A549 (cell line): ENCODE data around the gene ALDH16A1. TPM values are rescaled to one million over a fixed set of nuclear protein-coding genes. Genes with fewer than 3 reads are reported as not detected.

Experiments
- ATAC-seq, 2 experiments: fragments of 200-7000 bp in 1 of 2; fragments of >200 bp in 1 of 2; cut with Nextera tagmentation in 1 of 2; cut with Tn5 transposase in 1 of 2; 3 replicates each; pipeline versions ENCODE4 v1.8.0 to v1.9.1; 2018 to 2020; ENCODE audit warnings: mild to moderate bottlenecking in 1 of 2, moderate library complexity in 1 of 2
- CTCF ChIA-PET: fragments of 300-600 bp; sonication (Branson Sonifier 250); formaldehyde crosslinking; extraction: SDS; loops from one replicate; lab custom pipeline; 2021; ENCODE audit warnings: antibody characterized with exemption, inconsistent platforms; lab: Yijun Ruan, JAX
- POLR2A ChIA-PET: fragments of 350-600 bp; formaldehyde crosslinking; extraction: SDS; loops from one replicate; lab custom pipeline; 2021; ENCODE audit warnings: antibody characterized with exemption, inconsistent platforms; lab: Yijun Ruan, JAX
- DNase-seq, 2 experiments: peaks; one replicate each; pipeline versions ENCODE4 v3.0.0 to v3.0.0-alpha.2; 2011 to 2016; ENCODE audit warnings: low read depth in 1 of 2, low spot score in 1 of 2
- FAIRE-seq: peaks from 2 replicates; lab custom pipeline; 2011; peaks lifted over from hg19 to GRCh38; lab: Jason Lieb, UNC
- H3K27ac ChIP-seq, 2 experiments: fragments of >200 bp; sonication (Bioruptor Twin); formaldehyde crosslinking; 3 replicates each; pipeline ENCODE4 v1.5.1; 2016 to 2017
- H3K4me1 ChIP-seq: fragments of >200 bp; sonication (Bioruptor Twin); formaldehyde crosslinking; 3 replicates; pipeline ENCODE4 v1.6.1; 2016
- H3K4me2 ChIP-seq: fragments of >200 bp; sonication (Bioruptor Twin); formaldehyde crosslinking; 3 replicates; pipeline ENCODE4 v1.6.1; 2016
- H3K4me3 ChIP-seq: fragments of >200 bp; sonication (Bioruptor Twin); formaldehyde crosslinking; 3 replicates; pipeline ENCODE4 v1.5.1; 2016
- H3K9me3 ChIP-seq: fragments of >200 bp; sonication (Bioruptor Twin); formaldehyde crosslinking; 3 replicates; pipeline ENCODE4 v1.6.1; 2016
- ESRRA ChIP-seq: fragments of 150-350 bp; IDR thresholded peaks from 2 replicates; pipeline ENCODE4 v1.6.1; 2014; ENCODE audit warnings: mild to moderate bottlenecking, low read length, borderline replicate concordance
- GATA3 ChIP-seq: IDR thresholded peaks from 2 replicates; pipeline ENCODE4 v1.6.1; 2012; ENCODE audit warnings: borderline replicate concordance
- JUN ChIP-seq, 2 experiments: fragments of >200 bp; sonication (Bioruptor Twin); formaldehyde crosslinking; IDR thresholded peaks; 2 replicates in 1 of 2; 3 replicates in 1 of 2; pipeline ENCODE4 v1.6.1; 2016 to 2017
- KDM5A ChIP-seq: fragments of 200-600 bp; sonication (generic); IDR thresholded peaks from 2 replicates; pipeline ENCODE4 v1.6.1; 2016; ENCODE audit warnings: antibody characterized with exemption, mild to moderate bottlenecking
- MAZ ChIP-seq: fragments of 150-350 bp; IDR thresholded peaks from 2 replicates; pipeline ENCODE4 v1.6.1; 2014; ENCODE audit warnings: antibody characterized with exemption, low read depth, low read length, borderline replicate concordance
- NPAS2 ChIP-seq: fragments of 250-450 bp; sonication (Bioruptor Pico); IDR thresholded peaks from 2 replicates; pipeline ENCODE4 v1.8.0; 2022; ENCODE audit warnings: mild to moderate bottlenecking, moderate library complexity, borderline replicate concordance
- NR3C1 ChIP-seq: fragments of >200 bp; sonication (Bioruptor Twin); formaldehyde crosslinking; IDR thresholded peaks from 3 replicates; pipeline ENCODE4 v1.6.1; 2017
- PHF8 ChIP-seq: fragments of 200-600 bp; sonication (generic); IDR thresholded peaks from 2 replicates; pipeline ENCODE4 v1.6.1; 2016; ENCODE audit warnings: low read depth, mild to moderate bottlenecking, antibody characterized with exemption, moderate library complexity, borderline replicate concordance
- RAD21 ChIP-seq, 2 experiments: fragments of >200 bp in 1 of 2; sonication (Bioruptor Twin) in 1 of 2; formaldehyde crosslinking in 1 of 2; IDR thresholded peaks in 1 of 2; conservative IDR thresholded peaks in 1 of 2; 2 replicates in 1 of 2; 3 replicates in 1 of 2; pipeline ENCODE4 v1.6.1; 2012 to 2018; ENCODE audit warnings: inconsistent platforms in 1 of 2
- RCOR1 ChIP-seq: fragments of 150-350 bp; IDR thresholded peaks from 2 replicates; pipeline ENCODE4 v1.6.1; 2014; ENCODE audit warnings: antibody characterized with exemption, low read length, low read depth
- SMC3 ChIP-seq: fragments of >200 bp; sonication (Bioruptor Twin); formaldehyde crosslinking; IDR thresholded peaks from 3 replicates; pipeline ENCODE4 v1.6.1; 2018; ENCODE audit warnings: inconsistent platforms
- WGBS: methylation state at CpG from one replicate; pipeline ENCODE4 v1.1.6; 2017; ENCODE audit errors: missing lambda C conversion rate; 5-methylcytosine and 5-hydroxymethylcytosine counted together
- polyA plus RNA-seq, 4 experiments: library from polyadenylated mRNA; depleted of rRNA in 3 of 4; stranded (reverse); fragments of >200 nt; fragmentation: RNase III in 1 of 4; extraction: RNeasy Plus Mini Kit Qiagen cat#74134 plus additional on column Dnase treatment in 1 of 4; gene quantifications; 2 replicates in 3 of 4; 3 replicates in 1 of 4; pipeline ENCODE4 v1.2.3, GENCODE V29; 2011 to 2017
- TF ChIP-seq, protein P1 (sequence below): IDR thresholded peaks from 2 replicates; pipeline ENCODE4 v1.6.1; 2012; ENCODE audit warnings: low read depth, borderline replicate concordance
- TF ChIP-seq, protein P2 (sequence below): fragments of >200 bp; sonication (Bioruptor Twin); formaldehyde crosslinking; IDR thresholded peaks from 3 replicates; pipeline ENCODE4 v1.5.1; 2016
- TF ChIP-seq, protein P3 (sequence below): IDR thresholded peaks from 2 replicates; pipeline ENCODE4 v1.6.1; 2012

The ALDH16A1 gene
- polyA plus RNA-seq, 2 of the 4 experiments (the other 2 are of a cell fraction): 10.2 to 23.0 TPM

DNA sequence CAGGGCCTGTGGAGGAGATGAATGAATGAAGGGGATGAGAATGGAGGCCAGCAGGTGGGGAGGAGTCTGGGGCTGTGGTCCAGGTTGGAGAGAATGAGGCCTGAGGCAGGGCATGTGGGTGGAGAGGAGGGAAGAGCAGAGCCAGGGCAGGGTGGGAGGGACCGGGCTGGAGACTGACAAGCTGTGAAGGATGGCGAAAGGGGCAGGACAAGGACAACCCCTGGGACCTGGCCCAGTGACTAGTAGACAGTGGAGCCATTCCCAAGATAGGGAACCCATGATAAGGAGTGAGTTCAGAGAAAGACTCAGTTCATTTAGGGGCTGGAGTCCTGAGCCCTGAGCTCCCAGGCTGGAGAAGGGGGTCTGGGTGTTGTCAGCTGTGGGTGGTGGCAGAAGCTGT is 32.8 kb upstream of the ALDH16A1 start:
- ChIA-PET CTCF (interaction anchor here (1.0 to 13.8 kb wide), 9 partner anchors 10 to 126 kb away, joined by 3 to 141 read pairs (median 17); partner anchors contain the start of gene SLC17A7), POLR2A (no interaction called here)
- peaks cover 14% of the 10 kb centered on the region; the same call in 2 of the 3 replicates for H3K4me1 ChIP-seq

DNA sequence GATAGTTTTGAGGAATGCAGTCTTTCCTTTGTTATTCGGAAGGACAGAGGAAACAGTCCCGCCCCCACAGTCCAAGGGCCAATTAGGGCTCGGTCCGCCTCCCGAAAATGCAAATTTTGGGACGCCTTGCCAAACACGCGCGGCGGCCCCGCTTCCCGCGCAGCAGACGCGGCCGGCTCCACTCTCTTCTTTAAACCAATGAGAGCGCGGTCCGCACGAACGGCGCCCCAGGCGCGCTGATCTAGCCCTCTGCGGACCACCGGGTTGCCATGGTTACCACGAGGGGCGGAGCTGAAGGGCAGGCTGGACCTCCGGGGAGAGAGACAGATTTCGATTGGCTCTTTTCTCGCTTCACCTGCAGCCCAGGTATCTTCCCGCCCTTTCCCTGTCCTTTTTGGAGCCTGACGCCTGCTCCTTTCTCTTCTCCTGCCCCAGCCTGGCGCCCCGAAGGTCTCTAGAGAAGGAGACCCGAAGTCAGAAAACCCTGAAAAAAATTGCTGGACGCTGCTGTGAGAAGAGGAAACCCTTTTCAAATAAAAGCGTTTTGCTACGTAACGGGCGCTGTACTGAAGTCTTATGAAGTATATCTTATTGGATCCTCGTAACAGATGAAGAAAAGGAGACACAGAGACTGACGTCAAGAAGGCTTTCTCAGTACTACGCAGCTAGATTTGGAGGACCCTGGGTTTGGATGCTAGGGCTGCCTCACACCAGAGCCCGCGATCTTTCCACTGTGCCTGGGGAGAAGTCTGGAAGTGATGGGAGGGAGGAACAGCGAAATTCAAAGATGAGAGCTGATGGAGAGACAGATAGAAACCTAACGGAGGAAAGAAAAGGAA is 31.8 kb upstream of the ALDH16A1 start:
- POLR2A ChIA-PET: interaction anchor here (0.8 to 1.0 kb wide), 2 partner anchors 10 to 33 kb away, joined by 4 to 5 read pairs; partner anchors contain the start of gene KASH5
- no peak for DNase-seq
- no peak for TF ChIP-seq JUN (IDR thresholded peaks at IDR 0.05)
- TF ChIP-seq, protein P1, sequence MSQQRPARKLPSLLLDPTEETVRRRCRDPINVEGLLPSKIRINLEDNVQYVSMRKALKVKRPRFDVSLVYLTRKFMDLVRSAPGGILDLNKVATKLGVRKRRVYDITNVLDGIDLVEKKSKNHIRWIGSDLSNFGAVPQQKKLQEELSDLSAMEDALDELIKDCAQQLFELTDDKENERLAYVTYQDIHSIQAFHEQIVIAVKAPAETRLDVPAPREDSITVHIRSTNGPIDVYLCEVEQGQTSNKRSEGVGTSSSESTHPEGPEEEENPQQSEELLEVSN: peak; percentile 22; the same call in 1 of the 2 replicates
- no peak for TF ChIP-seq SMC3
- TF ChIP-seq, all 56 proteins: peak for 1
- Histone ChIP-seq H3K9me3 (no peaks in the 10 kb centered on the region), H3K27ac (no peak overlapping the region), H3K4me2 (peak overlapping the region; percentile 88), H3K4me3 (peak overlapping the region; percentile 21; the same call in 1 of the 3 replicates), H3K4me1 (peaks cover 21% of the 10 kb centered on the region)
- CTCF ChIA-PET: interaction anchor here (0.6 to 13.8 kb wide), 16 partner anchors 8 to 166 kb away, joined by 3 to 141 read pairs (median 6); partner anchors contain the start of gene SLC17A7
- ATAC-seq (peak in 1 of 2 experiments; percentile 4; a peak in 2 of 6 replicates), FAIRE-seq (no peak)
- WGBS: 58% methylated on average over 48 of the region's 48 CpGs

More for the DNA sequence above, 32.8 kb upstream of the ALDH16A1 start:
- DNase-seq (no peak), FAIRE-seq (no peak), ATAC-seq (no peak)
- 81% methylated on average over 2 of the region's 2 CpGs for WGBS
- Histone ChIP-seq H3K27ac (no peak overlapping the region), H3K9me3 (no peaks in the 10 kb centered on the region), H3K4me2 (no peak overlapping the region), H3K4me3 (no peak overlapping the region)
- no peak for TF ChIP-seq NR3C1

DNA sequence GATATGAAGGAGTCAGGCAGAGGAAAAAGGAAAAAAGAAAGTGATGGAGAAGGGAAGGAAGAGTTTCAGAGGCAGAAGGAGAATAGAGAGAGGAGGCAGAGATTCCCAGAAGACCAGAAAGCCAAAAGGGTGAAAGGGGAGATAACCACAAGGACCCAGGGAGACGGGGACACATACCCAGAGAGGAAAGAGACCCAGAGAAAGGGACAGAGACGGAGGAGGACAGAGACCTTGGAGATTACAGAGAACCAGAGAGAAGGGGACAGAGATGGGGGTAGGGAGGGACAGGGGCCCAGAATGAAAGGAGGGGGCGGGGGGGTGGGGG is 31.2 kb upstream of the ALDH16A1 start:
- Histone ChIP-seq H3K9me3 (no peaks in the 10 kb centered on the region), H3K27ac (no peak overlapping the region; a peak in 1 of 6 replicates)
- POLR2A ChIA-PET: interaction anchor here (0.8 to 1.0 kb wide), 2 partner anchors 11 to 34 kb away, joined by 4 to 5 read pairs; partner anchors contain the start of gene KASH5
- TF ChIP-seq RAD21 (conservative IDR thresholded peaks at IDR 0.05 in 1 of 2, IDR thresholded peaks at IDR 0.05 in 1 of 2) (no peak), NPAS2 (no peak), ESRRA (no peak), RCOR1 (no peak), GATA3 (no peak)
- TF ChIP-seq, all 56 proteins: peak for 0
- FAIRE-seq (no peak), DNase-seq (no peak), ATAC-seq (no peak)
- Histone ChIP-seq H3K4me3 (peak overlapping the region; percentile 38; the same call in 2 of the 3 replicates), H3K4me1 (peaks cover 26% of the 10 kb centered on the region), H3K4me2 (peak overlapping the region; percentile 88)
- CTCF ChIA-PET: interaction anchor here (0.6 to 13.8 kb wide), 16 partner anchors 9 to 166 kb away, joined by 3 to 141 read pairs (median 4); partner anchors contain the start of genes PIH1D1 and SLC17A7
- WGBS: 48% methylated on average over 2 of the region's 3 CpGs

DNA sequence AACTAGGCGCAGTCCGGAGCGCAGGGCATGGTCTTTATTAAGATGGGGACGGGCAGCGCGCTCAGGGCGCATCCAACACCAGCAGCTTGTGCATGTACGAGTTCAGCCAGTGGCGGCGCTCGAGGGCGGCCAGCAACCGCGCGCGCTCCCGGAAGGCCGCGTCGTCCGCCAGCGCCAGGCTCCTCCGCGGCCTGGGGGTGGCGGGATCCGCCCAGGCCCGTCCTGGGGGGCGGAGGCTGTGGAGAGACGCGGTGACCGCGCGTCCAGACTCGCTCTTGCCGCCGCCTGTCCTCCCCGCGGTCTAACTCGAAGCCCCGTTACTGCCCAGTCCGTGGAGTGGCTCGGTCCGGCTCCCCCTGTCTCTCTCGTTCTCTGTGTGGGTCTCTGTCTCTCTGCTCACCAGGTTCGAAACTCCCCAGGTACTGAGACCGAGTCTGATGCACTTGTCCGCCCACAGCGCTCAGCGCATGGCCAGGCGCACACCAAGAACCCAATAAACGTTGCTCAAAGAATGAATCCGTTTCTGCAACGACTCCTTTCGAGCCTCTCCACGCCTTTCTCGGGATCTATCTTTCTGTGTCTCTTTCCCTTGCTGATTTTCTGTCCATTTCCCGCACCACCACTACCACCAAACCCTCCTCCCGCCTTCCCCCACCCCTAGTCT is 30.5 kb upstream of the ALDH16A1 start:
- FAIRE-seq (no peak), DNase-seq (peak; percentile 66 to 89), ATAC-seq (peak; percentile 57 to 82)
- H3K4me1 ChIP-seq: peaks cover 26% of the 10 kb centered on the region
- peak; percentile 10; the same call in 1 of the 2 replicates for TF ChIP-seq PHF8
- TF ChIP-seq, protein P2, sequence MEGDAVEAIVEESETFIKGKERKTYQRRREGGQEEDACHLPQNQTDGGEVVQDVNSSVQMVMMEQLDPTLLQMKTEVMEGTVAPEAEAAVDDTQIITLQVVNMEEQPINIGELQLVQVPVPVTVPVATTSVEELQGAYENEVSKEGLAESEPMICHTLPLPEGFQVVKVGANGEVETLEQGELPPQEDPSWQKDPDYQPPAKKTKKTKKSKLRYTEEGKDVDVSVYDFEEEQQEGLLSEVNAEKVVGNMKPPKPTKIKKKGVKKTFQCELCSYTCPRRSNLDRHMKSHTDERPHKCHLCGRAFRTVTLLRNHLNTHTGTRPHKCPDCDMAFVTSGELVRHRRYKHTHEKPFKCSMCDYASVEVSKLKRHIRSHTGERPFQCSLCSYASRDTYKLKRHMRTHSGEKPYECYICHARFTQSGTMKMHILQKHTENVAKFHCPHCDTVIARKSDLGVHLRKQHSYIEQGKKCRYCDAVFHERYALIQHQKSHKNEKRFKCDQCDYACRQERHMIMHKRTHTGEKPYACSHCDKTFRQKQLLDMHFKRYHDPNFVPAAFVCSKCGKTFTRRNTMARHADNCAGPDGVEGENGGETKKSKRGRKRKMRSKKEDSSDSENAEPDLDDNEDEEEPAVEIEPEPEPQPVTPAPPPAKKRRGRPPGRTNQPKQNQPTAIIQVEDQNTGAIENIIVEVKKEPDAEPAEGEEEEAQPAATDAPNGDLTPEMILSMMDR: peak; percentile 61
- TF ChIP-seq, protein P3, sequence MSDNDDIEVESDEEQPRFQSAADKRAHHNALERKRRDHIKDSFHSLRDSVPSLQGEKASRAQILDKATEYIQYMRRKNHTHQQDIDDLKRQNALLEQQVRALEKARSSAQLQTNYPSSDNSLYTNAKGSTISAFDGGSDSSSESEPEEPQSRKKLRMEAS: peak; percentile 82
- TF ChIP-seq, protein P1: peak; percentile 92
- TF ChIP-seq MAZ: 0 out of 2 replicates have a peak, but pooled peaks have one; percentile 7
- no peak for TF ChIP-seq KDM5A
- WGBS: 2% methylated on average over 43 of the region's 58 CpGs
- peak overlapping the region; percentile 88 for H3K4me2 ChIP-seq
- ChIA-PET CTCF (interaction anchor here (0.9 to 13.8 kb wide), 14 partner anchors 8 to 167 kb away, joined by 3 to 141 read pairs (median 6); partner anchors contain the start of genes PIH1D1 and SLC17A7), POLR2A (interaction anchor here (0.8 to 1.0 kb wide), 2 partner anchors 12 to 35 kb away, joined by 4 to 5 read pairs; partner anchors contain the start of gene KASH5)
- peak overlapping the region; percentile 38 for H3K4me3 ChIP-seq
- peak overlapping the region; percentile 27 to 79; a peak in 5 of 6 replicates for H3K27ac ChIP-seq
- no peaks in the 10 kb centered on the region for H3K9me3 ChIP-seq
